Sigmoid colon (tissue), 4 donors: ENCODE results near the gene GLRA1.

Experiments
- EP300 ChIP-seq, 4 donors: sonication (generic); formaldehyde crosslinking; IDR thresholded peaks; one replicate each; pipeline ENCODE4 v1.6.1; 2017; ENCODE audit warnings: antibody characterized with exemption in 4 of 4
- POLR2A ChIP-seq, 2 donors: fragments of 450-650 bp; IDR thresholded peaks; one replicate each; pipeline ENCODE4 v1.6.1; 2016; ENCODE audit warnings: antibody characterized with exemption in 2 of 2, mild to moderate bottlenecking in 2 of 2, moderate library complexity in 2 of 2
- POLR2AphosphoS5 ChIP-seq, 4 donors: sonication (generic); formaldehyde crosslinking; IDR thresholded peaks; one replicate each; pipeline ENCODE4 v1.6.1; 2017; ENCODE audit warnings: antibody characterized with exemption in 4 of 4
- TF ChIP-seq, protein P1 (sequence below), 4 experiments: fragments of 450-650 bp in 3 of 4; fragments of 200-600 bp in 1 of 4; IDR thresholded peaks; one replicate each; pipeline ENCODE4 v1.5.1; 2016 to 2019; ENCODE audit warnings: antibody characterized with exemption in 4 of 4, mild to moderate bottlenecking in 3 of 4, moderate library complexity in 2 of 4

DNA sequence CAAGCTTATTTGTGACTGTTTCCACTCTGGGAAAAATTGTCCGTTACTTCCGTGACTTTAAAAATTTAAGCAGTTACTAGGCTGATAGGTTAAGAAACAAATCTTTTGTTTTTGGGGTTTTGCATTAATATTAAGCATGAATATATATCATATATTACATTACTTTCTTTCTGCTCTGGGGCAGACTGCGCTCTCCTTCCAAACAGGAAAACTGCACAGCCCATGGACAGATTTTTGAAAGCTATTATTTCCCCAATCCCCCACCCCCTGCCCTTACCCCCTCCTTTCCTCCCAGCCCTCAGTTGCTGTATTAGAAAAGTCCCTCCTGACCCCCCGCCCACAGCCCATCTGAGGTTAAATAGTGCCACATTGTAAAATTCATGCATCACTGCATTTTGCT, 102.5 kb downstream of the GLRA1 start:
- TF ChIP-seq, protein P1, sequence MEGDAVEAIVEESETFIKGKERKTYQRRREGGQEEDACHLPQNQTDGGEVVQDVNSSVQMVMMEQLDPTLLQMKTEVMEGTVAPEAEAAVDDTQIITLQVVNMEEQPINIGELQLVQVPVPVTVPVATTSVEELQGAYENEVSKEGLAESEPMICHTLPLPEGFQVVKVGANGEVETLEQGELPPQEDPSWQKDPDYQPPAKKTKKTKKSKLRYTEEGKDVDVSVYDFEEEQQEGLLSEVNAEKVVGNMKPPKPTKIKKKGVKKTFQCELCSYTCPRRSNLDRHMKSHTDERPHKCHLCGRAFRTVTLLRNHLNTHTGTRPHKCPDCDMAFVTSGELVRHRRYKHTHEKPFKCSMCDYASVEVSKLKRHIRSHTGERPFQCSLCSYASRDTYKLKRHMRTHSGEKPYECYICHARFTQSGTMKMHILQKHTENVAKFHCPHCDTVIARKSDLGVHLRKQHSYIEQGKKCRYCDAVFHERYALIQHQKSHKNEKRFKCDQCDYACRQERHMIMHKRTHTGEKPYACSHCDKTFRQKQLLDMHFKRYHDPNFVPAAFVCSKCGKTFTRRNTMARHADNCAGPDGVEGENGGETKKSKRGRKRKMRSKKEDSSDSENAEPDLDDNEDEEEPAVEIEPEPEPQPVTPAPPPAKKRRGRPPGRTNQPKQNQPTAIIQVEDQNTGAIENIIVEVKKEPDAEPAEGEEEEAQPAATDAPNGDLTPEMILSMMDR (IDR thresholded peaks at IDR 0.05): no peak
- TF ChIP-seq EP300 (IDR thresholded peaks at IDR 0.05) (no peak), POLR2AphosphoS5 (IDR thresholded peaks at IDR 0.05) (no peak), POLR2A (IDR thresholded peaks at IDR 0.05) (no peak)
